PFSK-1 (cell line): Measurements from ENCODE around the gene PRR36.

ENCODE experiments used
- FOXP2 ChIP-seq: optimal IDR thresholded peaks from 2 replicates; pipeline ENCODE3; 2011; ENCODE audit warnings: borderline replicate concordance, control low read depth, inconsistent platforms; ENCODE audit not compliant: insufficient read depth; ENCODE audit errors: extremely low read length, extremely low read depth
- POLR2AphosphoS5 ChIP-seq: IDR thresholded peaks from 2 replicates; pipeline ENCODE4 v1.6.1; 2012; ENCODE audit warnings: low read depth, mild to moderate bottlenecking, control low read depth, low read length, moderate library complexity
- REST ChIP-seq, 2 experiments: IDR thresholded peaks; 2 replicates each; pipeline versions ENCODE4 v1.6.1 to v1.8.0; 2011 to 2012; ENCODE audit warnings: low read depth in 2 of 2, low read length in 2 of 2, control low read depth in 1 of 2, inconsistent platforms in 1 of 2, mild to moderate bottlenecking in 1 of 2, moderate library complexity in 1 of 2; ENCODE audit not compliant: insufficient read depth in 1 of 2
- SIN3A ChIP-seq: IDR thresholded peaks from 2 replicates; pipeline ENCODE4 v1.6.1; 2012; ENCODE audit warnings: mild to moderate bottlenecking, low read length, moderate library complexity, borderline replicate concordance; ENCODE audit not compliant: insufficient read depth
- TAF1 ChIP-seq: IDR thresholded peaks from 2 replicates; pipeline ENCODE4 v1.6.1; 2012; ENCODE audit warnings: low read length, control low read depth, borderline replicate concordance; ENCODE audit not compliant: insufficient read depth

The PRR36 gene

GRCh38 chr19:7822910-7823515 is 51.2 kb downstream of the PRR36 start:
- TF ChIP-seq TAF1 (no peak), POLR2AphosphoS5 (no peak), SIN3A (no peak), FOXP2 (no peak), REST (IDR thresholded peaks at IDR 0.05; ENCODE audit: insufficient read depth in 1 of 2, low read depth in 2 of 2, low read length in 2 of 2) (no peak)

GRCh38 chr19:7820588-7820987 is 53.6 kb downstream of the PRR36 start:
- TF ChIP-seq POLR2AphosphoS5 (no peak), TAF1 (no peak), FOXP2 (no peak), SIN3A (no peak)

- no peak for TF ChIP-seq REST (IDR thresholded peaks at IDR 0.05; ENCODE audit: insufficient read depth in 1 of 2, low read depth in 2 of 2, low read length in 2 of 2)
- TF ChIP-seq POLR2AphosphoS5: no peak
- no peak for TF ChIP-seq SIN3A
- no peak for TF ChIP-seq TAF1
- TF ChIP-seq FOXP2: no peak
Measured at GRCh38 chr19:7819337-7819736, 54.9 kb downstream of the PRR36 start.

GRCh38 chr19:7818806-7819205 is 55.4 kb downstream of the PRR36 start:
- no peak for TF ChIP-seq REST (IDR thresholded peaks at IDR 0.05; ENCODE audit: insufficient read depth in 1 of 2, low read depth in 2 of 2, low read length in 2 of 2)
- TF ChIP-seq POLR2AphosphoS5: no peak
- no peak for TF ChIP-seq FOXP2
- TF ChIP-seq SIN3A: no peak
- TF ChIP-seq TAF1: no peak
